Activated CD4-positive, alpha-beta T cell treated with anti-CD3 and anti-CD28 coated beads for 36 hours (primary cell): ENCODE results near the gene PTGER1. TPM values are rescaled to one million over a fixed set of nuclear protein-coding genes. Genes with fewer than 3 reads are reported as not detected.

Source experiments
- ATAC-seq: fragments of 200-7000 bp; cut with Tn5 transposase; one replicate; pipeline ENCODE4 v1.10.0; 2021; ENCODE audit warnings: mild to moderate bottlenecking, moderate library complexity
- CTCF ChIA-PET: fragments of 350-600 bp; sonication (Branson Sonifier 250); formaldehyde crosslinking; loops from one replicate; lab custom pipeline; 2021; ENCODE audit warnings: antibody characterized with exemption; lab: Charles Lee
- POLR2A ChIA-PET: fragments of 350-600 bp; sonication (Branson Sonifier 250); formaldehyde crosslinking; loops from one replicate; lab custom pipeline; 2021; ENCODE audit warnings: antibody characterized with exemption, inconsistent platforms; lab: Charles Lee
- DNase-seq: peaks from one replicate; pipeline ENCODE4 v3.0.0-alpha.2; 2020
- H3K27ac Mint-ChIP-seq: one replicate; pipeline ENCODE4 v1.8.0; 2021; ENCODE audit warnings: mixed read lengths
- H3K27me3 Mint-ChIP-seq: one replicate; pipeline ENCODE4 v1.8.0; 2021; ENCODE audit warnings: mixed read lengths
- H3K36me3 Mint-ChIP-seq: one replicate; pipeline ENCODE4 v1.8.0; 2021; ENCODE audit warnings: low read depth, mixed read lengths
- H3K4me1 Mint-ChIP-seq: one replicate; pipeline ENCODE4 v1.8.0; 2021; ENCODE audit warnings: mixed read lengths
- H3K4me3 Mint-ChIP-seq: one replicate; pipeline ENCODE4 v1.8.0; 2021; ENCODE audit warnings: mild to moderate bottlenecking, moderate library complexity, mixed read lengths
- H3K9me3 Mint-ChIP-seq: one replicate; pipeline ENCODE4 v1.8.0; 2021; ENCODE audit warnings: low read depth, mixed read lengths
- intact Hi-C, 2 experiments: fragments of 100-400 bp; cut with DNase I in 1 of 2; cut with micrococcal nuclease in 1 of 2; formaldehyde crosslinking; loops; one replicate each; pipeline versions ENCODE4 v1.14.2 to v1.15.1; 2022 to 2024; cut with DNase I, micrococcal nuclease
- total RNA-seq, 2 experiments: library from RNA; stranded (reverse); gene quantifications; one replicate each; pipeline ENCODE4 v1.2.3, GENCODE V29; 2021

The PTGER1 gene
- total RNA-seq, 2 experiments from 2014 or later, result 0.16 to 0.25 TPM

DNA sequence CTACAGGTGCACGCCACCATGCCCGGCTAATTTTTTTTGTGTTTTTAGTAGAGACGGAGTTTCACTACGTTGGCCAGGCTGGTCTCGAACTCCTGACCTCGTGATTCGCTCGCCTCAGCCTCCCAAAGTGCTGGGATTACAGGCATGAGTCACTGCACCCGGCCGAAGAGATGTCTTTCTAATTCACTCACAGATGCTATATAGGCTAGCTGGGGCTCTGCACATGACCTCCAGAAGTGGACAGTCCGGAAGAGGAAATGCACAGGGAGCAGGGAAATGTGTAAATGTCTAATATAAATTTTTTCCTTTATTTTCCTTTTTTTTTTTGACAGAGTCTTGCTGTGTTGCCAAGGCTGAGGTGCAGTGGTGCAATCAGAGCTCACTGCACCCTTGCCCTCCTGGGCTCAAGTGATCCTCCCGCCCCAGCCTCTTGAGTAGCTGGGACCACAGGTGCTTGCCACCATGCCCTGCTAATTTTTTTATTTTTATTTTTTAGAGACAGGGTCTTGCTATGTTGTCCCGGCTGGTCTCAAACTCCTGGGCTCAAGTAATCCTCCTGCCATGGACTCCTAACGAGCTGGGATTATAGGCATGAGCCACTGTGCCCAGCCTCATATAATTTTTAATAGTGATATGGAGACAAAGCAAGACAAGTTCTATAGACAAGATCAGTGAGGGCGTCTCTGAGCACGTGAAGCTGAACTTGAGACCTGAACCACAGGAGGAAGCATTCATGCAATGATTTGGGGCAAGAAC lies 12.4 kb upstream of the PTGER1 start:
- Mint-ChIP-seq H3K27me3 (no peaks in the 10 kb centered on the region), H3K4me1 (peaks cover 2% of the 10 kb centered on the region), H3K4me3 (no peak overlapping the region), H3K36me3 (peaks cover 11% of the 10 kb centered on the region), H3K27ac (no peak overlapping the region), H3K9me3 (no peaks in the 10 kb centered on the region)
- intact Hi-C loops, result loop anchor here in 1 of 2 experiments (5.0 kb wide), 1 partner anchor 140 kb away; no protein-coding TSS in a partner anchor
- no peak for ATAC-seq
- ChIA-PET CTCF (interaction anchor here (0.6 to 2.3 kb wide), 9 partner anchors 8 to 291 kb away, joined by 3 to 11 read pairs (median 5); no protein-coding TSS in a partner anchor), POLR2A (interaction anchor here (0.6 kb wide), 1 partner anchor 105 kb away, joined by 5 read pairs; no protein-coding TSS in a partner anchor)
- no peak for DNase-seq

DNA sequence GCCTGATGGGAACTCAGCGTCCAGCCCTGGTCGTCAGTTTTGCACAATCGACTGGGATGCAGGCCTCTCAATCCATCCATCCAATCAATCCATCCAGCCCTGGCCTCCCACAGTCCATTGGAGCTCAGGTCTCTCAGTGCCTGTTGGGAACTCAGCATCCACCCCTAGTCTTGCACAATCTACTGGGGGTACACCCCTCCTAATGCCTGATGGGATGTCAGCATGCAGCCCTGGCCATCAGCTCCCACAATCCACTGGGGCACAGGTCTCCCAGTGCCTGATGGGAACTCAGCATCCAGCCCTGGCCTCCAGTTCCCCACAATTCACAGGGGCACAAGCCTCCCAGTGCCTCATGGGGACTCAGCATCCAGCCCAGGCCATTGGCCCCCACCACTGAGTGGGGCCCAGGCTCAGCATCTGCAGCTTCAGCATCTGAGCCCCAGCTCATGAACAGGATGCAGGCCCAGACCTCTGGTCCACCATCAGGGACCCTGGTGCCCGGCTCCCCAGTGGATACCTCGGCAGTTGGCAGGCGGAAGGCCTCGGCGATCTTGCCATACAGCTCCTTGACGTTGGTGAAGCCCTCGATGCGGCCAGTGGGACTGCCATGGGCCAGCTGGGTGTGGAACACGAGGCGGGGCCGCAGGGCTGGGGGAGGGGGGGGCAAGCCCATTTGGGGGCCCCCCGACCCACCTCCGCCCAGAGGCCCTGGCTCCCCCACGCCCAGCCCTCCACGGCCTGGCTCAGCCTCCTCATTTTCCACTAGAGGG lies 7.2 kb upstream of the PTGER1 start:
- intact Hi-C loops, result loop anchor here in 1 of 2 experiments (5.0 kb wide), 1 partner anchor 285 kb away; no protein-coding TSS in a partner anchor
- POLR2A ChIA-PET, result no interaction called here

DNA sequence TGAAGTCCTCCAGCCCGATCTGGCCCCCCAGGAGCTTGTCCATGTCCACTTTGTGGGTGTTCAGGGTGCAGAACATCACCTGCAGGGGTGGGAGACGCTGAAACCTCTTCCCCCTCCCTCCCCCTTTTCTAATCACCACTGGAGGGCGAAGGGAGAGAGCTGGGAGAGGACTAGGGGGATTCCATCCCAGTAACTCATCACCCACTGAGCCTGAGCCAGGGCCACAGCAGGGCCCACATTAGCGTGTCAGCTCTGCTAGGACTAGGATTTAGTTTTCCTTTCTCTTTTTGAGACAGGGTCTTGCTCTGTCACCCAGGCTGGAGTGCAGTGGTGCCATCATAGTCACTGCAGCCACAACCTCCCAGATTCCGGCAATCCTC lies 5.5 kb upstream of the PTGER1 start:
- POLR2A ChIA-PET, result interaction anchor here (0.9 kb wide), 1 partner anchor 15 kb away, joined by 4 read pairs; no protein-coding TSS in a partner anchor
- intact Hi-C loops, result loop anchor here (1.0 to 5.0 kb wide), 2 partner anchors 48 to 283 kb away; no protein-coding TSS in a partner anchor
- Mint-ChIP-seq H3K27me3 (no peaks in the 10 kb centered on the region), H3K36me3 (peaks cover 6% of the 10 kb centered on the region), H3K27ac (no peak overlapping the region), H3K4me3 (no peak overlapping the region), H3K4me1 (peaks cover 10% of the 10 kb centered on the region), H3K9me3 (no peaks in the 10 kb centered on the region)
- ATAC-seq (no peak), DNase-seq (no peak)
- CTCF ChIA-PET, result interaction anchor here (0.6 to 3.7 kb wide), 25 partner anchors 9 to 618 kb away, joined by 3 to 17 read pairs (median 4); partner anchors contain the start of genes ASF1B, GIPC1 and PKN1

More for the DNA sequence above, 7.2 kb upstream of the PTGER1 start:
- Mint-ChIP-seq H3K4me3 (no peak overlapping the region), H3K36me3 (peaks cover 6% of the 10 kb centered on the region), H3K9me3 (no peaks in the 10 kb centered on the region), H3K27ac (no peak overlapping the region), H3K27me3 (no peaks in the 10 kb centered on the region), H3K4me1 (peaks cover 2% of the 10 kb centered on the region)
- no peak for DNase-seq
- CTCF ChIA-PET, result interaction anchor here (0.6 to 3.7 kb wide), 11 partner anchors 10 to 905 kb away, joined by 3 to 17 read pairs (median 4); partner anchors contain the start of gene ASF1B
- ATAC-seq, result peak; percentile 24

DNA sequence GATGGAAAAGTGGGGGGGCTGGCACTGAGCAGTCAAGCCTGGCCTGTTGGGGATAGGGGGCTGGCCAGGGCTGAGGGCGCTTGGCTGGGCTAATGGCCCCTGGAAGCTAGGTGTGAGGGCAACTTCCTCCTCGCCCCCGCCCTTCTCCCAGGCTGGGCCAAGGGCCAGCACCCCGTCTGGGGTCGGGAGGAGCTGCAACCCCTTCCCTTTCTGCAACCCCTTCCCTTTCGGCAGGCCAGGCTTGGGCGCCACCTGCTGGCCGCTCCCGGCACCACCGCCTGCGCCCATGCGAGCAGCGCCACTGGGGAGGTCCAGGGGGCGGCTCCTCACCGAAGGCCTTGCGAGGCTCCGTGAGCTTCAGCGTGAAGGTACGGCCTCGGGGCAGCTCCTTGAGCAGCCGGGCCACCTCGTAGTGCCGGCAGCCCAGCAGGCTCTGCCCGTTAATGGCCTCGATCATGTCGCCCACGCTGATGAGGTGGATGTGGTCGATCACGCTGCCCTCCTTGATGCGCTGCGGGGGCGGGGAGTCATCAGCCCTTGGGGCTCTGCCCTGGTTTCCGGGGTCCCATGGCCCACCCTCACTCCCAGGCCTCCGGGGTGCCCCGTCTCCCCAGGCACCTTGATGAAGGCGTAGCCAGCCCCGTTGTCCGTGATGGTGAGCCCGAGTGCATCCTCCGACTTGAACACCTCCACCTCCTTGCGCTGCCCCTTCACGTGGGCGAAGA lies 5.0 kb upstream of the PTGER1 start:
- ATAC-seq, result peak; percentile 60
- DNase-seq, result peak; percentile 84
- Mint-ChIP-seq H3K4me3 (no peak overlapping the region), H3K4me1 (peaks cover 14% of the 10 kb centered on the region), H3K27me3 (no peaks in the 10 kb centered on the region), H3K36me3 (peaks cover 6% of the 10 kb centered on the region), H3K9me3 (no peaks in the 10 kb centered on the region), H3K27ac (no peak overlapping the region)
- intact Hi-C loops, result loop anchor here (1.0 to 10.0 kb wide), 4 partner anchors 48 to 598 kb away; partner anchors contain the start of gene DDX39A (in 1 of the 2)
- POLR2A ChIA-PET, result interaction anchor here (0.9 kb wide), 1 partner anchor 15 kb away, joined by 4 read pairs; no protein-coding TSS in a partner anchor
- CTCF ChIA-PET, result interaction anchor here (0.5 to 2.7 kb wide), 24 partner anchors 8 to 618 kb away, joined by 3 to 17 read pairs (median 4); partner anchors contain the start of genes ASF1B, GIPC1 and PKN1

DNA sequence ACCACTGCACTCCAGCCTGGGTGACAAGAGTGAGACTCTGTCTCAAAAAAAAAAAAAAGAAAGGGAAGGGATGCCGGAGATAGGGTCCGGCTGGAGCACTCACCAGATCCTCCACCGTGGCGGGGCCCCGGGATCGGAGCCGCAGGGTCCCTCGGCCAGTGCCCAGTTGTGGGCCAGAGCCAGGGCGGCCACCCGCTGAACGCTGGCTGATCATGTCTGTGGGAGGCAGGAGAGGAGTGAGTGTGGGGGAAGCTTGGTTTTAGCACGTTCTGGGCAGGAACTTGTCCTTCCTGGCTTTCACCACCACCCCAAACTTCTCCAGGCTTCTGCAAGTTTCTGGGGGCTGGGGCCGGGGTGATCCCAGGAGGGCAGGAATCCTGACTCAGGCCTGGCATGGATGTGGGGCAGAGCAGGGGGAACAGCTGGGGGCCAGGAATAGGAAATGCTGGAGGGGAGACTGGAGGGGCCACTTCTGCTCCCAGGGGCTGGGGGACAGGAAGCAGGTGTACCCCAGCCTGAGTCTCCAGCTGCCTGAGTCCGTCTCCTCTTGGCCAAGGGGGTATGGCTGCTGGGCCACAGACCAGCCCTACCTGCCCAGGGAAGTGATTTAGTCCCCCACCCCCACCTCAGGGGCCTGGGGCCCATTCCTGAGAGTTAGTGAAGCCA lies 4.3 kb upstream of the PTGER1 start:
- intact Hi-C loops, result loop anchor here (5.0 to 10.0 kb wide), 2 partner anchors 65 to 597 kb away; partner anchors contain the start of gene DDX39A (in 1 of the 2)
- Mint-ChIP-seq H3K9me3 (no peaks in the 10 kb centered on the region), H3K36me3 (peaks cover 6% of the 10 kb centered on the region), H3K4me1 (peaks cover 19% of the 10 kb centered on the region), H3K27me3 (peaks cover 5% of the 10 kb centered on the region), H3K4me3 (no peak overlapping the region), H3K27ac (no peak overlapping the region)
- ATAC-seq, result no peak
- no peak for DNase-seq
- CTCF ChIA-PET, result interaction anchor here (0.5 to 2.7 kb wide), 20 partner anchors 8 to 784 kb away, joined by 3 to 17 read pairs (median 4); partner anchors contain the start of genes ASF1B and PKN1
- POLR2A ChIA-PET, result no interaction called here

DNA sequence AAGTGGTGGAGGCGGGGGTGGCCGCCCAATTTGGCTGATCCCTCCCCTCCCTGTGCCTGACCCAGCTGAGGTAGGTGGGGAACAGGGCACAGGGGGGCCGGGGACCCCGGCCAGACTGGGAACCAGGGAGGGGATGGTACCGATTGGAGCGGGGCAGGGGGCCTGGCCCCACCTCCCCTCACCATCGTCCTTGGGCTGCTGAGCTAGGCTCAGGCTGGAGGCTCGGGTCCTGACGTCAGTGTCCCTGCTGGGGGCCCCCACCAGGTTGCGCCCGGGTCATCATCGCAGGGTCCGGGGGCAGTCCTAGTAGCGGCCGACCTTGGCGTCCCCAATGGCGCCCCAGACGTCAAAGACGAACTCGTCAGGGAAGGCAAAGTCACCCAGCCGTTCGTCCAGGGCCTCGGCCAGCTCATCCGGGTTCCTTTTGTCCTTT lies 3.0 kb upstream of the PTGER1 start:
- no peak overlapping the region for H3K27ac Mint-ChIP-seq
- H3K4me1 Mint-ChIP-seq, result peaks cover 22% of the 10 kb centered on the region
- ChIA-PET CTCF (interaction anchor here (0.9 to 2.6 kb wide), 9 partner anchors 10 to 341 kb away, joined by 3 to 17 read pairs (median 4); partner anchors contain the start of genes ASF1B and PKN1), POLR2A (interaction anchor here (0.5 to 0.6 kb wide), 4 partner anchors 12 to 116 kb away, joined by 3 to 5 read pairs (median 4); no protein-coding TSS in a partner anchor)
- ATAC-seq, result no peak
- H3K9me3 Mint-ChIP-seq, result no peaks in the 10 kb centered on the region
- peaks cover 10% of the 10 kb centered on the region for H3K27me3 Mint-ChIP-seq
- H3K4me3 Mint-ChIP-seq, result no peak overlapping the region
- intact Hi-C loops, result loop anchor here (5.0 to 10.0 kb wide), 2 partner anchors 63 to 596 kb away; partner anchors contain the start of gene DDX39A (in 1 of the 2)
- H3K36me3 Mint-ChIP-seq, result peaks cover 6% of the 10 kb centered on the region
- no peak for DNase-seq

DNA sequence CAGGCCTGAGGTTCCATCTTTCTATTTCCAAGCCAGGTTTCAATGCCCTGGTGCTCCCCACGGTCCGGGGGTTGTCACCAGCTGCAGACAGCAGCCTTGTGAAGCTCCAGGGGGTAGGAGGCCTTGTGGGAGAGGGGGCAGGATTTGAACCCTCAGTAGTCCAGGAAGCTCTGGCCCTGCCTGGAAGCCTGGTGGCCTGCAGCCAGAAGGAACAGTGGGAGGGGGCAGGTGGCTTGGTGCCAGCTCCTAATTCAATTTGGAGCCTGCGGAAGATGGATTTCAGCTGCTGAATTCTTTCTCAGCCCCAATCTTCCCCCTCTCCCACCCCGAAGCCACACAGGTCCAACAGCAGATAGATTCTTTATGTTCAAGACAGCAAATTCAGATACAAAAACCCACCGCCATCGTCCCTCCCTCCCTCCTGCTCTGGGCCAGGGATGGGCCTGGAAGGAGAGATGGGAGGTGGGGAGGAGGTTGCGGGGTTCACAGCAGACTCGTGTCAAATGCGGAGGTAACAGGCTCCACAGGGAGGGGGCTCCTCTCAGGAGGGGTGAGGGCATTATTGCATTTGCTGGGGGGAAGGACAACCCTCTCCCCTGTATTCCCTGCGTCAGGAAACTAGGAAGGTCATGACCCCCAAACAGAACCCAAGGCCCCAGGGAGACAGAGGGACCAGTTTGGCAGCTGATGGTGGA lies 2.4 kb upstream of the PTGER1 start:
- Mint-ChIP-seq H3K4me1 (peaks cover 28% of the 10 kb centered on the region), H3K27me3 (peaks cover 16% of the 10 kb centered on the region), H3K36me3 (peaks cover 6% of the 10 kb centered on the region), H3K27ac (no peak overlapping the region), H3K9me3 (no peaks in the 10 kb centered on the region), H3K4me3 (no peak overlapping the region)
- CTCF ChIA-PET, result interaction anchor here (0.9 to 2.6 kb wide), 6 partner anchors 8 to 341 kb away, joined by 3 to 9 read pairs (median 4); partner anchors contain the start of gene ASF1B
- POLR2A ChIA-PET, result interaction anchor here (0.6 kb wide), 1 partner anchor 598 kb away, joined by 3 read pairs; no protein-coding TSS in a partner anchor
- DNase-seq (no peak), ATAC-seq (no peak)
- intact Hi-C loops, result loop anchor here (5.0 to 10.0 kb wide), 2 partner anchors 63 to 595 kb away; partner anchors contain the start of gene DDX39A (in 1 of the 2)

DNA sequence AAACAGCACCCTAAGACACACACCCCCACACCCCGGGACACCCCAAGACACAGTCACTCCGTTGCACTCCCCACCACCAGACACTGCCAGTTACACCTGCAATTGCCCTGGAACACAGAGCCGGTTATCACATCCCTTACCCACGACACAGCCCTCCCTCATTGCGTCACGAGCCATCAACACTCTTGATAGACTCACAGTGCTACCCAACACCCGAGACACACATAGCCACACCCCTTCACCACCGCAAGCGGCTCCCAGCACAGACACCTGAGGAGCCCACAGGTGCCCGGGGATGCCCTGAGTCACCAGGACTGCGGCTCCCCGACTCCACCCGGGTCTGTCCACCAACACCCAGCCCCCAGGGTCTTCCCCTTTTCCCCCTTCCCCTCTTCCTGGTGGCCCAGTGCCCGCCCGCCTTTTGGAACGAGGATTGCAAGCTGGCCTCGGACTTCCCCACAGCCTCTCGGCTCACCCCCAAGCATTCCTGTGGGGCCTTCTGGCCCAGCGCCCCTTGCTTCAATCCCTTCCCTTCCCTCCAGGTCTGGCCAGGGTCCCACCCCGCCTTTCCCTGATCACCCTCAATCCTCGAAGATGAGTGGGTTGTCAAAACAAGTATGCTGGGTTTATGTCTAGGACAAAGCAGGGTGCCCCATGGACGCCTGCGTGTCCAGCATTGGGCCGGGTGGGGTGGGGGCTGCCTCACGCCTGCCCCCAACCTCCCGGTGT lies 1.7 kb upstream of the PTGER1 start:
- ChIA-PET CTCF (interaction anchor here (1.2 kb wide), 2 partner anchors 9 to 28 kb away, joined by 3 to 4 read pairs; no protein-coding TSS in a partner anchor), POLR2A (interaction anchor here (0.6 kb wide), 1 partner anchor 597 kb away, joined by 3 read pairs; no protein-coding TSS in a partner anchor)
- H3K27ac Mint-ChIP-seq, result no peak overlapping the region
- H3K27me3 Mint-ChIP-seq, result peaks cover 16% of the 10 kb centered on the region
- H3K4me3 Mint-ChIP-seq, result no peak overlapping the region
- ATAC-seq, result no peak
- intact Hi-C loops, result loop anchor here (5.0 to 10.0 kb wide), 2 partner anchors 62 to 595 kb away; partner anchors contain the start of gene DDX39A (in 1 of the 2)
- peaks cover 30% of the 10 kb centered on the region for H3K4me1 Mint-ChIP-seq
- peak; percentile 46 for DNase-seq
- H3K36me3 Mint-ChIP-seq, result peaks cover 6% of the 10 kb centered on the region
- no peaks in the 10 kb centered on the region for H3K9me3 Mint-ChIP-seq

DNA sequence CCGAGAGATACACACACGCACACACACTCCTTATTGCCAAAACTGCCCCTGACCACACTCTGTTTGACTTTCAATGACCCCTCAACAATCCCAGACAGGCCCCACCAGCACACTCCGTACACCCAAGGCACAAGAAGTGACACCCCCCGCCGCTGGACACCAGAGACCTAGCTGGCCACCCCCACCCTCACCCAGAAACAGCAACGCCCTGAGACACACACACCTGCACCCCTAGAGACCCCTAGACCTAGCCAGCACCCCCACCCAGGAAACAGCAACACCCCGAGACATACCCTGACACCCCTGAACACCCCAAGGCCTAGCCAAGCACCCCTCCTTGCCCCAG lies 1.1 kb upstream of the PTGER1 start:
- CTCF ChIA-PET, result interaction anchor here (1.2 kb wide), 1 partner anchor 9 kb away, joined by 4 read pairs; no protein-coding TSS in a partner anchor
- intact Hi-C loops, result loop anchor here (5.0 to 10.0 kb wide), 2 partner anchors 61 to 594 kb away; partner anchors contain the start of gene DDX39A (in 1 of the 2)
- peaks cover 16% of the 10 kb centered on the region for H3K27me3 Mint-ChIP-seq
- H3K27ac Mint-ChIP-seq, result no peak overlapping the region
- POLR2A ChIA-PET, result no interaction called here
- H3K4me3 Mint-ChIP-seq, result no peak overlapping the region
- H3K9me3 Mint-ChIP-seq, result no peaks in the 10 kb centered on the region
- DNase-seq, result no peak
- no peak for ATAC-seq
- peaks cover 32% of the 10 kb centered on the region for H3K4me1 Mint-ChIP-seq
- H3K36me3 Mint-ChIP-seq, result peaks cover 8% of the 10 kb centered on the region
